Type B pancreatic cell (in vitro differentiated cells): ENCODE data around the gene INTS13. TPM values are rescaled to one million over a fixed set of nuclear protein-coding genes. Genes with fewer than 3 reads are reported as not detected.

Experiments used
- DNase-seq: peaks from one replicate; pipeline ENCODE4 v3.0.0; 2021; ENCODE audit warnings: mixed read lengths; ENCODE audit not compliant: unreplicated experiment; ENCODE audit errors: extremely low spot score
- H3K27ac Mint-ChIP-seq: 2 replicates; pipeline ENCODE4 v1.8.0; 2021; ENCODE audit warnings: mild to moderate bottlenecking, mixed read lengths
- H3K27me3 Mint-ChIP-seq: 2 replicates; pipeline ENCODE4 v1.8.0; 2021; ENCODE audit warnings: mixed read lengths
- H3K36me3 Mint-ChIP-seq: 2 replicates; pipeline ENCODE4 v1.8.0; 2021; ENCODE audit warnings: mixed read lengths
- H3K4me1 Mint-ChIP-seq: one replicate; pipeline ENCODE4 v1.8.0; 2021; ENCODE audit warnings: mixed read lengths; ENCODE audit not compliant: unreplicated experiment
- H3K4me3 Mint-ChIP-seq: 2 replicates; pipeline ENCODE4 v1.8.0; 2021; ENCODE audit warnings: mild to moderate bottlenecking, mixed read lengths
- H3K9me3 Mint-ChIP-seq: 2 replicates; pipeline ENCODE4 v1.8.0; 2021; ENCODE audit warnings: mixed read lengths
- total RNA-seq: library from RNA; stranded (reverse); gene quantifications from 2 replicates; pipeline ENCODE4 v1.2.1, GENCODE V29; 2021; ENCODE audit warnings: low replicate concordance
- TF ChIP-seq, protein P1 (sequence below): fragments of 200-600 bp; sonication (generic); conservative IDR thresholded peaks from 2 replicates; pipeline ENCODE4 v1.5.0; 2021; ENCODE audit warnings: antibody characterized with exemption, mild to moderate bottlenecking

The INTS13 gene
- total RNA-seq, 1 donor from 2014 or later: 30.3 TPM

DNA sequence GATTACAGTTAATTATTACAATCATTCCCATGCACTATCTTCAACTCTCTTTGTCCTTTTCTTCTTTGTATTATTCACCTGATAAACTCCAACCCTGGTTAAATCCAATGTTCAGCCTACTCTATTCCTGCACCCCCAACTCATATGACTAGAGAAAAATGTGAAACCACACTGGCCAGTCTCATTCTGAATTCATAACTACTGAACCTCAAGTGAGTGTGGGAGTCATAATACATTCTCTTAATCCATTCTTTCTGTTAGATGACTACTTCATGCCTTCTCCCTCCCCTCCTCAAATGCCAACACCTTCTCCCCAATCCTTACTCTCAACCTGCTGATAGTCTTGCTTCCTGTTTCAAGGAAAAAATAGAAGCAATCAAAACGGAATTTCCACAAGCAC, 82.4 kb downstream of the INTS13 start:
- no peaks in the 10 kb centered on the region for H3K9me3 Mint-ChIP-seq
- no peak for DNase-seq
- H3K4me1 Mint-ChIP-seq: peaks cover 5% of the 10 kb centered on the region
- no peak overlapping the region for H3K4me3 Mint-ChIP-seq
- H3K27me3 Mint-ChIP-seq: no peaks in the 10 kb centered on the region
- TF ChIP-seq, protein P1, sequence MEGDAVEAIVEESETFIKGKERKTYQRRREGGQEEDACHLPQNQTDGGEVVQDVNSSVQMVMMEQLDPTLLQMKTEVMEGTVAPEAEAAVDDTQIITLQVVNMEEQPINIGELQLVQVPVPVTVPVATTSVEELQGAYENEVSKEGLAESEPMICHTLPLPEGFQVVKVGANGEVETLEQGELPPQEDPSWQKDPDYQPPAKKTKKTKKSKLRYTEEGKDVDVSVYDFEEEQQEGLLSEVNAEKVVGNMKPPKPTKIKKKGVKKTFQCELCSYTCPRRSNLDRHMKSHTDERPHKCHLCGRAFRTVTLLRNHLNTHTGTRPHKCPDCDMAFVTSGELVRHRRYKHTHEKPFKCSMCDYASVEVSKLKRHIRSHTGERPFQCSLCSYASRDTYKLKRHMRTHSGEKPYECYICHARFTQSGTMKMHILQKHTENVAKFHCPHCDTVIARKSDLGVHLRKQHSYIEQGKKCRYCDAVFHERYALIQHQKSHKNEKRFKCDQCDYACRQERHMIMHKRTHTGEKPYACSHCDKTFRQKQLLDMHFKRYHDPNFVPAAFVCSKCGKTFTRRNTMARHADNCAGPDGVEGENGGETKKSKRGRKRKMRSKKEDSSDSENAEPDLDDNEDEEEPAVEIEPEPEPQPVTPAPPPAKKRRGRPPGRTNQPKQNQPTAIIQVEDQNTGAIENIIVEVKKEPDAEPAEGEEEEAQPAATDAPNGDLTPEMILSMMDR: no peak
- no peak overlapping the region for H3K27ac Mint-ChIP-seq
- no peaks in the 10 kb centered on the region for H3K36me3 Mint-ChIP-seq

Other genes starting within 250 kb of the INTS13 start
- 33.7 and 80.6 TPM in 2 replicates for gene ITPR2, start 104.8 kb downstream of the INTS13 start, total RNA-seq
- gene FGFR1OP2, start 489 bp upstream of the INTS13 start, total RNA-seq: 46.9 and 64.5 TPM in 2 replicates
- gene TM7SF3, start 76.4 kb upstream of the INTS13 start, total RNA-seq: 49.6 and 158 TPM in 2 replicates
- 48.2 and 102 TPM in 2 replicates for gene MED21, start 84.6 kb upstream of the INTS13 start, total RNA-seq
- not detected in 2 replicates for gene C12orf71, start 144.6 kb upstream of the INTS13 start, total RNA-seq